NCI-H774 (cell line): ENCODE measurements around the gene ZFPM1.
"Not testable (repeated sequence)": the region's sequence is repeated elsewhere in the genome, so short reads cannot be mapped to it uniquely, and the experiment has no call there.

Experiments
- DNase-seq: peaks from one replicate; lab custom pipeline; 2025; lab: John Stamatoyannopoulos, UW

The ZFPM1 gene

DNA sequence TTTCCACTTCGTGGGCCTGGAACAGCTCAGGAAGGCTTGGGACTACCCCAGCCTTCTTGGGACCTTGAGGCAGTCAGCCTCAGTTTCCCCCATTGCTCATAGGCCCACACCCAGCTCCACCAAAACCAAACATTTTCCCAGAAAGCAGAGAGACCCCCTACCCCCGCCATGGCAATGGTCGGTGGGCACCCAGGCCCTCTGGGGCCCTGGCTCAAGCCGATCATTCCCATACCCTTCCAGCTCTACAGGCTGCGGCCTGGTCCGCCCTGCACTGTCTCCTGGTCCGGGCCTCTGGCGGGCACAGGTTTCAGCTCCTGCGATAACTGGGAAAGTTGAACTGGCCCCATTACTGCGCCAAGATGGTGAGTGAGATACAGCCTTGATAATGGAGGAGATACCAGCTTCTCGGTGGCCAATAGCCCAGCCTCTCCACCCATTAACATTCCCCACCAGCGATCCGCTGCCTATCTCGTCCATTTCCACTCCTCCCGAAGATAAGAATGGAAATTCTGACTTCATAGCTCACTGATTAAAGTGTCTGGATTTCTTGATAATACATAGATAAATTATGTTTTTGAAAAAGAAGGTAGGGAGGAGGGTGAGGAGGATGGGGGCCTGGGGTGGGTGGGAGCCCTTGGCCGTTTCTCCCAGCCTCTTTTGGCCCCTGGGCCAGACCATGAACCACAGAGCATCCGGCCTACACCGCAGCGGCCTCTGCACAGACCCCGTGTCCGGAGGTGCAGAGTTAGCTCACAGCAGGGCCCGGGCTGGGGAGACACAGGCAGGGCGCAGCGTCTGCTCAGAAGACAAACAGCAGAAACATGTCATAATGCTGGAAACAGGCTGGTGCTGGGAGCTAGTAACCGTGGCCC, 11.6 kb downstream of the ZFPM1 start:
- no peak for DNase-seq

DNA sequence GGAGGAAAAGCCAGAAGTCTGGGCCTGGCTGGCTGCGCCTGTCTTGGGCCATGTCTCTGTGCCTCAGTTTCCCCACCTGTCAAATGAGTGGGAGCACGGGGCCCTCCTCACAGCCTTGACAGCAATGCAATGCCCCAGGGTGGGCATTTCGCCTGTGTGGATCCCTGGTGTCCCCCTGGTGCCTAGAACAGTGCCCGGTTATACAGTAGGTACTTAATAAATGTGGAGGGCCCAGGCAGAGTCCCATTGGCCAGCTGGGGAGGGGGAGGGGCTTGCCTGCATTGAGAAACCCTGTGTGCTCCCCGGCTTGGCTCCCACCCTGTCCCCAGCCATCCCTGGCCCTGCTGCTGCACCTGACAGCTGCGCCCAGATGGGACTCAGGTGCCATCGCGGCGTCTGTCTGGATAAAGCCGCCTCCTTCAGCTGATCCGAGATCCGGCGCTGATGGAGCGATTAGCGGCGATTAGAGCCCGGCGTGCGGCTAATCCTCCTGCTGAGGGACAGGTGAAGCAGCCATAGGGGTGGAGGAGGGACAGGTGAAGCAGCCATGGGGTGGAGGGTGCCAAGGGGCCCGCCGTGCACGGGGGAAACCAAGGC, 12.4 kb downstream of the ZFPM1 start:
- no peak for DNase-seq

DNA sequence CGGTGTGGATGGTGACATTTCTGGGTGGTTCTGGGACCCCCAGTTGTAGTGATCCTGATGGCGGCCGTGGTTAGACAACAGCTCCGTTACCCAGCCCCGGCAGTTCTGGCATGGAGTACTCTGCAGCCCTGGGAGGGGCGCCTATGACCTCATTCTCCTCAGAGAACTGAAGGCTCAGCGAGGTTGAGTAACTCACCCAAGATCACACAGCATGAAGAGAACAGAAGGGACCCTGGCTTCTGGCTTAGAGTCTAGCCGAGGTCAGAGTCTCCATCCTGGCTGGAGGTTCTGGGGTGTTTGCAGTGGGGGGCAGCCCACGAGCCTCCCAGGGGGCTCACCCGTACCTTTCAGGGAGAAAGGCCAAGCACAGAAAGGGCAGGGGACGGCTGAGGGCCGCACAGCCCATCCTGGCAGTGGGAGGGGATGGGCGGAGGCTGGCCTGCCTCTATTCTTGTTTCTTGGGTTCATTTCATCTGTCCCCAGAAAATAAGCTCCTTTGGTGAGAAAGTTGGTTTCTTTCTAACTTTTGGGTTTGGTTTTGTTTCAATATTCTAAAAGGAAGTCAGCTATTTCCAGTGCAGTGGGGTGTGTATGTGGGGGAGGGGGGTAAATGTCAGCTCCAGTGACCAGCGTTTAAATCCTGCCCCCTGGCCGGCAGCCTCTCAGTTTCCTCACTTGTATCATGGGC, 13.2 kb downstream of the ZFPM1 start:
- DNase-seq: no peak

DNA sequence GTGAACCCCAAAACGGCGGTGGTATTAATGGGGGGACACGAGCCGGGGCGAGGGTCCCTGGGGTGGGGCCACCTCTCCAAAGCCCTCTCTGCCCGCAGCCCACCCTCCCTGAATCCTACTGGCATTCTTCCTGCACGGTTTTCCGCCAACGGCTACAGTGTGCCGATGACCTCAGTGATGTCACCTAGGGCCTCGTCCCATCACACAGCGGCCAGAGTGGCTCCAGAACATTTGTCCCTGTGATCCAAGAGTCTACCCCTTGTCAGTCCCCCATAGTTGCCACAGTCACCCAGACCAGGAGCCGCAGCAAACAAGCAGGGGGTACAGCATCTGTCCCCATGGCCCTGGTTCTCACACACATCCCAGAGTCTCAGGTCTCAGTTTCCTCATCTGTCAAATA, 13.9 kb downstream of the ZFPM1 start:
- DNase-seq: no peak

DNA sequence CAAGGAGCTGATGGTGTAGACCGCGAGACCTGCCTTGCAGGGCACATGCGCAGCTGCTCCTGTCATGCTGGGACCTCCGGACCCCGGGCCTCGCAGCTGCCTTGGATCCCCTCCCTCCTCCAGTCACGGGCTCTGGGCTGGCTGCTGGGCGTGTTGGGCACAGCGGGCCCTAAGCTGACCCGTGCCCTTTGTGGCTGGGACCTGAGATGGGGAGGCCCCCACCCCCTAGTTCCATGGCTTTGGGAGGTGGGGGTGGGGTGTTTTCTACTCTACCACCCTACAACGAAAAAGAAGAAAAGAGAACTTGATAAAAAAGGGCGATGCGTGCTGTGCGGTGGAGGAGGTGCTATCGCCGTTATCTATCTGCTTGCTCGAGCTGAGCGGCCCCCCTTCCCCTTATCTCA, 14.5 kb downstream of the ZFPM1 start:
- no peak for DNase-seq

DNA sequence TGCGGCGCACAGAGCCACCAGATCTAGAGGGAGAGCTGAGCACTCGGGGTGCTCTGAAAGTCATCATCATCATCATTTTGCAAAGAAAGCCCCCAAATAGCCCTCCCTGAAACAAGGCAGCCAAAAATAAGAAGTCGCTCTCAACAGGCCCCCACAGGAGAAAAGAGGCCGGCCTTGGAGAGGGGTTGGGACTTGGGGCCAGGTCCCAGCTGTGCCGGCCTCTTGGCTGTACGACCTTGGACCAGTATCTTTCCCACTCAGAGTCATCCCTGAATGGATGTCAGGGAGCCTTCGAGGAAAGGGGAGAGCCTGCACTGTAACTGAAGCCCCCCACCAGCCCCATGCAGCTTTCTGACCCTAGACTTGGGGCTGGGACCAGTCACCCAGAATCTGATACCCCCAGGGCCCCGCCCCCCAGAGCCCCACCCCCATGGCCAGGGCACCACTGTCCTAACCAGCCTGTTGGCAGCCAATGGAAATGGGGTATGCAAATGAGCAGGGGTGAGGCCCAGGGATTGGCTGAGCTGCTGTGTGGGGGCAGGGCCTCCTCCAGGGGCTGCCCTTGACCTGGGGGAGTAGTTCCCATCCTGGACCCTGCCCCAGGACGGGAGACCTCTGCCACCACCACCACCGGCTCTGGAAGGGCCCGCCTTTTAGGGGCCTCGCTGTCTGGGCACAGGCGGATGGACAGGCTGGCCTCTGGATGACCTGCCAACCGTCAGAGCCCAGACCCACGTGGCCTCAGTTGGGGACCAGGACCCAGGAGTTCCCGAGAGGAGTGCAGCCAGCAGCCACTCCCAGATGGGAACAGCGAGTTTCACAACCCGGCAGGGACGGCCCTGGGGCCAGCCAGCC, 15.4 kb downstream of the ZFPM1 start:
- DNase-seq: no peak

DNA sequence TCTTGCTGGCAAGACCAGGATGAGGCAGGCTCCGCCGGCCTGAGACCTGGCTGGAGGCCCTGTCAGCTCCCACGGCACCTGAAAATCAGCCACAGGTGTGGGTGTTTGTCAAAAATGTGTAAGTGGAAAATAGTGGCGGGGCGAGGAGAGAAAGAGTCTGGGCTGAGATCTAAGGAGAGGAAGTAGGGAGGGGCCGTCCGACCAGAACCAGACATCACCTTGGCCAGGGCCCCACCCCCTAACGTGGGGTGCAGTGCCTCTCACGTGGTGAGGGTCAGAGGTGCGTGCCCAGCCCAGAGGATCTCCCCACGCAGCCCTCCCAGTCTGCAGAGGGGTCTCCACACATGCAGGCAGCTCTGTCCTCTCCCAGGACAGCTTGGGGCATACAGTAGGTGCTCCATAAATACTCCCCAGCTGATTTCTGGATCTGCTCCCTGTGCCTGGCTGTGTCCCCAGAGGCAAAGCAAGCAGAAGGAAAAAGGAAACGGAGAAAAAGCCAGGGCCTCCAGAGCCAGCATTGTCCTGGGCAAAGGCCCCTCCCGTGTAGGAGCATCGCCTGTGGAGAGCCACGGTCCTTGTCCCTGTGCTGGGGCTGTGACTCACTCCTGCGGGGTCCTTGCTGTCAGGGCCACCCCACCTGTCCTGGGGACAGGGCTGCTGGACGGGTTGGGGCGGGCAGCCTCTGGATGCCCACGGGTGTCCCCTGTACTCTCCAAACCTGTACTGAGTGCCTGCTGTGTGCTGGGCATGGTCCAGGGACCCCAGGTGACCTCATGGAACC, 16.7 kb downstream of the ZFPM1 start:
- DNase-seq: no peak

DNA sequence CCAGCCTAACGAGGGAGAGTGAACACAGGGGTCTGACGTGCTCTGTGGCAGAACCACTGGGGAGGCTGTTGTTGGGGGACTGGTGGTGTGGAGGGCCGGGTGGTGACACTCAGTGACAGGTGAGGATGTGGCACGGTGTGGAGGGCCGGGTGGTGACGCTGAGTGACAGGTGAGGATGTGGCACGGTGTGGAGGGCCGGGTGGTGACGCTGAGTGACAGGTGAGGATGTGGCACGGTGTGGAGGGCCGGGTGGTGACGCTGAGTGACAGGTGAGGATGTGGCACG, 17.3 kb downstream of the ZFPM1 start:
- DNase-seq: not testable (repeated sequence)

DNA sequence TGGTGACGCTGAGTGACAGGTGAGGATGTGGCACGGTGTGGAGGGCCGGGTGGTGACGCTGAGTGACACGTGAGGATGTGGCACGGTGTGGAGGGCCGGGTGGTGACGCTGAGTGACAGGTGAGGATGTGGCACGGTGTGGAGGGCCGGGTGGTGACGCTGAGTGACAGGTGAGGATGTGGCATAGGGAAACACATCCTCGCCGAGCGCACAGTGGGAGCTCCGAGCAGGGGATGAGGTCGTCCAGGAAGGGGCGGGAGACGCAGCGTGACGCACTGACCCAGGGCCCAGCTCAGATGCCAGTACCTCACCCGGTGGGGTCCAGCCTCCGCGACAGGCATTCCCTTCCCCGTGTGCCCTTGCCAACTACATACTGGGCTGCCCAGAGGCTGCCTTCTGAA, 17.6 kb downstream of the ZFPM1 start:
- DNase-seq: not testable (repeated sequence)

DNA sequence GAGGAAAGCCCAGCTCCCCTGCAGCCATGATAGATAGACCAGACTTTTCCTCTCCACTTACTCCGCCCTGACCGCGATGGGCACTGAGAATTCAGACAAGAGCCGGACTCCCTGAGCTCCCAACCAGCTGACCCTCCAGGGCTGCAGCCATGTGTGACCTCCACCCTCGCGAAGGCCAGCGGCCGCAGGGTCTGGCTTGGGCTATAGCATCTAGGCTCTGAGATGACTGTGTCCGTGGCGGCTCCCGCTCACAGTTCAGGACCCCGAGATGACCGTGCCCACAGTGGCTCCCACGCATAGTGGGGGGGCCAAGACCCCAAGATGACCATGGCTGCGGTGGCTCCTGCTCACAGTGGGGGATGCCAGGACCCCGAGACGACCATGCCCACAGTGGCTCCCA, 18.0 kb downstream of the ZFPM1 start:
- DNase-seq: no peak

DNA sequence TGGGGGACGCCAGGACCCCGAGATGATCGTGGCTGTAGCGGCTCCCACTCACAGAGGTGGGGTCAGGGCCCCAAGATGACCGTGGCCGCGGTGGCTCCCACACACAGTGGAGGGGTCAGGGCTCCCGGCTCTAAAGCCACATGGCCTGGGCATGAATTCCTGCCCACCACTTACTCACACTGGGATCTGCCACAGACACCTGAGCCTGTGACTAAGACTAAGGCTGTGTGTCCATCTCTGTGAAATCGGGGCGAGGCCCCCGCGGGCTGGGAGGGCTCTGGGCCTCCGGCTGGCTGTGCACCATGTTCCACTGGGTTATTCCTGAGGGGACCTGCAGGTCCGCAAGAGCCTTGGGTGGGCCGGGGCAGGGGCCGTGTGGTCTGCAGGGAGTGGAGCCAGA, 18.5 kb downstream of the ZFPM1 start:
- DNase-seq: no peak

DNA sequence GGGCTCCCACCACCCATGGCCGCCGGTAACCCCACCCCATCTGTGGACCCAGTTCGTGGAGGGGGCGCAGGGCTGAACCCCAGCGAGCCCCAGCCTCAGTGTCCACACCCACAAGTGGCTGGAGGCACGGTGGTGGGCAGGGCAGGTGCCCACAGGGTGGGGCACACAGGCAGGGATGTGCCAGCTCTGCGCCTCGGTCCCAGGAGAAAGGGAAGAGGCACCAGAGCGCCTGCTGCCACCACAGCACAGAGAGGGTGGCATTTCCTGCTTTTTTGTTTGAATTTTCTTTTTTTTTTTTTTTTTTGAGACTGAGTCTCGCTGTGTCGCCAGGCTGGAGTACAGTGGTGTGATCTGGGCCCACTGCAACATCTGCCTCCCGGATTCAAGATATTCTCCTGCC, 19.0 kb downstream of the ZFPM1 start:
- DNase-seq: no peak

DNA sequence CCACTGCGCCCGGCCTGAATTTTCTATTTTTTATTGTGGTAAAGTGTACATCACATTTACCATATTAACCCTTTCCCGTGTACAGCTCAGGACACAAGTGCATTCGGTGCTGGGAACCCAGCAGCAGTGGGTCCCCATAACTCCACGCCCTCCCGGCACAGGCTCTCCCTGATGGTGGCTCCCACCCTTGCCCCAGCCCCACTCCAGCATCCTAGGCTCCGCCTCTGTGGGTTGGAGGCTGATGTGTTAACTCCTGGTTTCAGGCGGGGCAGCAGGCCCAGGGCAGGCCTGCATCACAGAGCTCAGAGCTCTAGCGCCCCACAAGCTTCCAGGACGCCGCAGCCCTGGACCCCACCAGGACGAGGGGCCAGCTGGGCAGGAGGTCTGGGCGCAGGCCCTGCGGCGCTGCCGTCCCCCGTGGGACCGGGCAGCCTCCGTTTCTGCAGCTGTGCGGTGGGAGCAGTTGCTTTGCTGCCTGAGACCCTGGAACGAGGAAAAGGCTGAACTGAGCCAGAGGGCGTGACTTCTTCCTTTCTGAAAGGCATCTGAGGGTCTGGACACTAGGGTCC, 19.6 kb downstream of the ZFPM1 start:
- no peak for DNase-seq

DNA sequence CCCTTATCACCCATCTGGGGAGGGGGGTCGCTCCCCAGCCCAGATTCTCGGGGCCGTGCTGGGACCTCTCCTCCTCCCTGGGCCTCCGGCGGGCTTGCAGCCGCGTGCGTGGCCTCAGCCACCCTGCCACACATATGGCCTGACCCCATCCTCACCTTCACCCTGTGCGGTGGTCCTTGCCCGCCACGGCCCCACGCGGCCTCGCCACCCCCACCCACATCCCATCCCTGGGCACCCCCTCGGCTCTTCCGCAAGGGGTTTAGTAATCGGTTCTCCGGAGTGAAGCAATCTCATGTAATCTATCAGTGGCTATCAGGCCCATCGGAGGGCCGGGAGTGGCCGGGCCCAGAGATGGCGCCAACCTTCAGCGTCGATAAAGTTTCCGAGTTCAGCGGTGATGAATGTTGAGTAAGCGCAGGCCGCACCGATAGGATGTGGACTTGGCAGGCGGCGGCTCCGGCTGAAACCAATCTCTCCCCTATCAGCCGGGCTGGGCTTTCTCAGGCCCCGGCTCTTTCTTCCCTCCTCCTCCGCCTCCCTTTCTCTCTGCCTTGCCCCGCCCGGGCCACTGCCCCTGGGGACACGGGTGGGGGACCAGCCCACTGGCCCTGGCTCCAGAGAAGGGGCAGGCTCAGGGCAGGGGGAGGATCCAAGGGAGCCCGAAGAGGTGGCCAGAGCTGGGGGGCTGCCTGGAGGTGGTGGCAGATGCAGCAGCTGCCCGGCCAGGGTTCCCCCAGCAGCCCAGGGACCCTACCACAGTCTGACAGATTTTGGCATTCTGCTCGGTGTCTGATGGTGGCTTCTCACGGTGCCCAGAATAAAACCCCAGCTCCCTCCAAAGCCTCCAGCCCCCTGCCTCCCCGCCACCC, 20.8 kb downstream of the ZFPM1 start:
- DNase-seq: no peak

DNA sequence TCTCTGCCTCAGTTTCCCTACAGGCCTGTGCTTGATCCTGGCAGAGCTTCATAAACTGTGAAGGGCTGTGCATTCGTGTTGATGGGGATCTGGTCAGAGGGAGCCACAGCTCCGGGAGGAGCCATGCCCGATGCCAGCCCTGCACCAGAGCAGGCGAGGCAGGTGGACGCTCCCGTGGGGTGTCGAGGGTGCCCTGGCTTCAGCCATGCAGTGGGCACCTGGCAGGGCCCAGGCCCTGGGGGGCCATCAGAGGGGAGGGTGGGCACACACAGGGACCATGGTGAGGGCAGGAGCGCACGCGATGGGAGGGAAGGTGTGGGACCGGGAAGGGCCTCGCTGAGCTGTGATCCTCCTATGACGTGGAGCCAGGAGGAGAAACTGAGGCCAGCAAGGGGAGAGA, 22.0 kb downstream of the ZFPM1 start:
- no peak for DNase-seq

DNA sequence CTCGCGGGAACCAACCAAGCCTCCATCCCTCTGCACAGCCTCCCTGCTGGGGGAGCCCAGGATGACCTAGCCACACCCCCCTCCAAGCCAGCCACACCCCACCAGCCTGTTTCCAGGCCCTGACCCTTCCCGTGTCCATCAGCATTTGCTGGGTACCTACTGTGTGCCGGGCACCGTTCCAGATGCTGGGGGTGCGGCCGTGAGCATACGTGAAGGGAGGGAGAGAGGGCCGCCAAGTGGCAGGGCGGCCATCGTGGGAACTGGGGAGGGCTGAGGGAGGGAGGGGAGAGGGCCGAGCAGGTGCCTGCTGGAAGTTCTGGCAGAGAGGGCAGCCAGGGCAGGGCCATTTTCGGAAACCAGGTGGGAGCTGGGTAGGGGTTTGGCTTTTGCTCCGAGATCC, 23.1 kb downstream of the ZFPM1 start:
- DNase-seq: no peak

DNA sequence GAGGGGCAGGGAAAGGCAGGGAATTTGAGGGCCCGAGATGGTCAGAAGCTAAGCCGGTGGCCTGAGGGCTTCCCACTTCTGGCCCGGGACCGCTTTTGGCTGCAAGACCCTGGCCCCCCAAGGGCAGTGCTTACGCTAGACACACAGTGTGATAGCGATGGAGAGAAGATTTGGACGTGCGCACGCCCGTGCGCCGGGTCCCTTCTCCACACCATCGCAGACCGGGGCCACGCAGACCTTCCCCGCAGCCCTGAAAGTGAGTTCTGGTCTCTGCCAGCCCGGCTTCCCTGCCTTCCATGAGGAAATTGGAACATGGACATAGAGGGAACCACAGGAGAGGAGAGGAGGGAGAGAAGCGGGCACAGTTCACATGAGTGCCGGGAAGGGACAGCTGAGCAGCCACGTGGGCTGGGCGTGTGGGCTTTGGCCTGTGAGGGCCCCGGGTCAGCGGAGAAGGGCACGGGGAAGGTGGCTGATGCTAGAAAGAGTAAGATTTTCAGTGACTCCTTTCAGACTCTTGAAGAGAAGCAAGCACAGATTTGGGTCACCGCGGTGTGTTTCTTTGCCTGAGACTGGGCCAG, 23.8 kb downstream of the ZFPM1 start:
- DNase-seq: no peak

DNA sequence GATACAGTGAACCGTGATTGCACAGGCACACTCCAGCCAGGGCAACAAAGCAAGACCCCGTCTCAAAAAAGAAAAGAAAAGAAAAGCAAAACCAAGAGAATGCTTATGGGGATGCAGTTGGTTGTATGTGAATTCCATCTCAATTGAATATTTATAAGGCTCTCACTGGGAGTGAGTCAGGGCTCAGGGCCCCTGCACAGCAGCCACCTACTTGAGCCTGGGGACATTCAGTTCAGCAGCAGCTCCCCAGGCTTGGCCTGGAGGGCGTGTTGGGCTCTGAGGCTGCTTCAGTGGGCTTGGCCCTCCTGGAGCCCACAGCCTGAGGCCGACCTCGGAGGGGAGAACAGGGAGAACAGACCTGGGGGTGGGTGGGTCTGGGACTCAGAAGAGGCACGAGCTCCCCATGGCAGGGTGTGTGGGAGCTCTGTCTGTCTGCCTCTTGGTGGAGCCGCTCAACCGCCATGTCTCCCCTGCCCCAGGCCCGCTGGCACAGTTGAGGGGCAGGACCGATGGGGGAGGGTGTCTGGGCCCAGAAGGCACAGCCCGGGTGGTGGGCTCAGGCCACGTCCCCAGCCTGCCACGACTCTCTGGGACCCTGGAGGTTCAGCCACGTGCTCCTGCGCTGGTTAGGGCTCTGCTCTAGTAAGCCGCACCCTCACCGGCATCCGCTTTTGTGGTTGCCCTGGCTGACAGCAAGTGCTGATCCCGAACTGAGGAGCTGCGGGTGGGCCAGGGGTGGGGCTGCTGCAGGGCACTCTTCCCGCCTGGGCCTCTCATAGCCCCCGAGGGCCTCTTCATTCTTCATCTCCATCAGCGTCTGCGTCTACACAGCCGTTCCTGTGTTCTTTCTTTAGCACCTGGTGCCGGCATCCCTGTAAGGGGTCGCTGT, 24.8 kb downstream of the ZFPM1 start:
- DNase-seq: no peak
